ENCODE measurements around the gene SLC22A15.
A peak's percentile ranks its signal among the peaks of the same experiment; 100 is the strongest.
"Not testable (repeated sequence)": the region's sequence is repeated elsewhere in the genome, so short reads cannot be mapped to it uniquely, and the experiment has no call there.

Gene SLC22A15

GRCh38 chr1:115982400-115982799 is 6.1 kb downstream of the SLC22A15 start:
- no peak for DNase-seq

GRCh38 chr1:115983584-115983983 is 7.3 kb downstream of the SLC22A15 start:
- no peak for DNase-seq

GRCh38 chr1:115987623-115988022 is 11.3 kb downstream of the SLC22A15 start:
- DNase-seq: no peak

GRCh38 chr1:115988953-115989352 is 12.6 kb downstream of the SLC22A15 start:
- DNase-seq: no peak

- no peak for DNase-seq
Observed at GRCh38 chr1:115989699-115990098, 13.4 kb downstream of the SLC22A15 start.

- DNase-seq: no peak
Observed at GRCh38 chr1:115991909-115992308, 15.6 kb downstream of the SLC22A15 start.

- not testable (repeated sequence) for DNase-seq
Observed at GRCh38 chr1:115997921-115998320, 21.6 kb downstream of the SLC22A15 start.

GRCh38 chr1:116001739-116002487 is 25.6 kb downstream of the SLC22A15 start:
- no peak for DNase-seq

GRCh38 chr1:116002781-116003420 is 26.6 kb downstream of the SLC22A15 start:
- no peak for DNase-seq

GRCh38 chr1:116003823-116004222 is 27.5 kb downstream of the SLC22A15 start:
- DNase-seq: no peak

GRCh38 chr1:116006486-116006964 is 30.2 kb downstream of the SLC22A15 start:
- no peak for DNase-seq

GRCh38 chr1:116008656-116009390 is 32.5 kb downstream of the SLC22A15 start:
- DNase-seq: no peak

- DNase-seq: no peak
Observed at GRCh38 chr1:116012716-116013115, 36.4 kb downstream of the SLC22A15 start.

- no peak for DNase-seq
Observed at GRCh38 chr1:116015679-116016078, 39.4 kb downstream of the SLC22A15 start.

GRCh38 chr1:116018007-116018406 is 41.7 kb downstream of the SLC22A15 start:
- no peak for DNase-seq

GRCh38 chr1:116019653-116020253 is 43.4 kb downstream of the SLC22A15 start:
- DNase-seq: no peak

- DNase-seq: peak; percentile 31
Observed at GRCh38 chr1:116020668-116021272, 44.5 kb downstream of the SLC22A15 start.

- no peak for DNase-seq
Observed at GRCh38 chr1:116024626-116025025, 48.3 kb downstream of the SLC22A15 start.

- no peak for DNase-seq
Observed at GRCh38 chr1:116026631-116027030, 50.3 kb downstream of the SLC22A15 start.

GRCh38 chr1:116031302-116031835 is 55.1 kb downstream of the SLC22A15 start:
- no peak for DNase-seq

GRCh38 chr1:116033322-116033721 is 57.0 kb downstream of the SLC22A15 start:
- DNase-seq: no peak

GRCh38 chr1:116036255-116036654 is 59.9 kb downstream of the SLC22A15 start:
- DNase-seq: no peak

- no peak for DNase-seq
Observed at GRCh38 chr1:116038679-116039078, 62.4 kb downstream of the SLC22A15 start.

Measured in NCI-H510A treated with DMSO at 0.1 percent for 48 hours (cell line).